Testis (tissue), 2 donors: ENCODE measurements around the gene PON3.

Experiments
- CTCF ChIP-seq, 3 experiments: fragments of 450-650 bp in 2 of 3; fragments of 200-600 bp in 1 of 3; sonication (generic) in 1 of 3; IDR thresholded peaks; one replicate each; pipeline ENCODE4 v1.5.1; 2016 to 2019; ENCODE audit warnings: antibody characterized with exemption in 3 of 3, mild to moderate bottlenecking in 2 of 3, moderate library complexity in 1 of 3
- POLR2A ChIP-seq: fragments of 450-650 bp; IDR thresholded peaks from one replicate; pipeline ENCODE4 v1.6.1; 2017; ENCODE audit warnings: antibody characterized with exemption, mild to moderate bottlenecking, moderate library complexity

- TF ChIP-seq CTCF (IDR thresholded peaks at IDR 0.05) (no peak), POLR2A (no peak)
Observed at GRCh38 chr7:95433952-95434556, 37.9 kb upstream of the PON3 start.
